GM19328 (cell line): ENCODE results near the gene CORT.
"Not testable (repeated sequence)": the region's sequence is repeated elsewhere in the genome, so short reads cannot be mapped to it uniquely, and the experiment has no call there.

Source experiments
- ATAC-seq: cut with Tn5 transposase; IDR thresholded peaks from one replicate; pipeline ENCODE4 v1.9.1; 2021; ENCODE audit warnings: mild to moderate bottlenecking, moderate library complexity; ENCODE audit not compliant: unreplicated experiment

CORT gene

GRCh38 chr1:10449751-10450150, at the start of gene CORT:
TSS of gene CORT (plus strand) at chr1:10450031. CDS start at chr1:10450224, 193 bp downstream.
- no peak for ATAC-seq

GRCh38 chr1:10401281-10401680, 48.5 kb upstream of the CORT start:
- ATAC-seq: no peak

GRCh38 chr1:10402729-10403274, 47.0 kb upstream of the CORT start:
- ATAC-seq: no peak

- ATAC-seq: no peak
Observed at GRCh38 chr1:10407201-10407600, 42.6 kb upstream of the CORT start.

GRCh38 chr1:10415211-10415930, 34.5 kb upstream of the CORT start:
- no peak for ATAC-seq

GRCh38 chr1:10415967-10416366, 33.9 kb upstream of the CORT start:
- not testable (repeated sequence) for ATAC-seq

- ATAC-seq: not testable (repeated sequence)
Observed at GRCh38 chr1:10418741-10419140, 31.1 kb upstream of the CORT start.

GRCh38 chr1:10419351-10419750, 30.5 kb upstream of the CORT start:
- ATAC-seq: no peak

- ATAC-seq: no peak
Observed at GRCh38 chr1:10421637-10422036, 28.2 kb upstream of the CORT start.

GRCh38 chr1:10424034-10424433, 25.8 kb upstream of the CORT start:
- ATAC-seq: no peak

- no peak for ATAC-seq
Observed at GRCh38 chr1:10424651-10425050, 25.2 kb upstream of the CORT start.

GRCh38 chr1:10425826-10426534, 23.9 kb upstream of the CORT start:
- not testable (repeated sequence) for ATAC-seq

- not testable (repeated sequence) for ATAC-seq
Observed at GRCh38 chr1:10426535-10426848, 23.3 kb upstream of the CORT start.

GRCh38 chr1:10428984-10429383, 20.8 kb upstream of the CORT start:
- ATAC-seq: no peak

- no peak for ATAC-seq
Observed at GRCh38 chr1:10429868-10430215, 20.0 kb upstream of the CORT start.

GRCh38 chr1:10430216-10431069, 19.4 kb upstream of the CORT start, which contains the start of gene CENPS:
TSS of gene CENPS (plus strand) at chr1:10430433. CDS start at chr1:10430518, 85 bp downstream.
- ATAC-seq: peak; percentile 75

- ATAC-seq: no peak
Observed at GRCh38 chr1:10431070-10431730, 18.6 kb upstream of the CORT start.

GRCh38 chr1:10432910-10433700, 16.7 kb upstream of the CORT start:
- no peak for ATAC-seq

GRCh38 chr1:10433790-10434189, 16.0 kb upstream of the CORT start:
- ATAC-seq: no peak

GRCh38 chr1:10434590-10434989, 15.2 kb upstream of the CORT start:
- no peak for ATAC-seq
